Heart left ventricle (tissue), 16 donors: Measurements from ENCODE around the gene SLC40A1. TPM values are rescaled to one million over a fixed set of nuclear protein-coding genes. Genes with fewer than 3 reads are reported as not detected.
A peak's percentile ranks its signal among the peaks of the same experiment; 100 is the strongest.

Experiments
- ATAC-seq, 4 donors: fragments of 200-7000 bp; cut with Tn5 transposase; one replicate each; pipeline ENCODE4 v1.9.1; 2020 to 2022; ENCODE audit warnings: moderate library complexity in 4 of 4, mild to moderate bottlenecking in 3 of 4, moderate number of reproducible peaks in 1 of 4
- DNase-seq, 5 donors: peaks; one replicate each; pipeline ENCODE4 v3.0.0-alpha.2; 2020
- H3K27ac ChIP-seq, 12 donors: fragments of 200-600 bp; sonication (generic) in 4 of 12; one replicate each; pipeline versions ENCODE4 v1.5.0 to v1.8.0; 2016 to 2022; ENCODE audit warnings: mild to moderate bottlenecking in 2 of 12
- H3K27me3 ChIP-seq, 9 donors: fragments of 200-600 bp; sonication (generic) in 2 of 9; one replicate each; pipeline versions ENCODE4 v1.5.1 to v1.8.0; 2016 to 2022; ENCODE audit warnings: mild to moderate bottlenecking in 3 of 9
- H3K36me3 ChIP-seq, 9 donors: fragments of 200-600 bp; sonication (generic) in 2 of 9; one replicate each; pipeline versions ENCODE4 v1.5.0 to v1.8.0; 2018 to 2022; ENCODE audit warnings: mild to moderate bottlenecking in 2 of 9
- H3K4me1 ChIP-seq, 12 donors: fragments of 200-600 bp; sonication (generic) in 4 of 12; one replicate each; pipeline versions ENCODE4 v1.5.0 to v1.8.0; 2016 to 2022; ENCODE audit warnings: mild to moderate bottlenecking in 3 of 12
- H3K4me3 ChIP-seq, 12 donors: fragments of 200-600 bp; sonication (generic) in 4 of 12; one replicate each; pipeline versions ENCODE4 v1.5.0 to v1.8.0; 2017 to 2022; ENCODE audit warnings: mild to moderate bottlenecking in 9 of 12, moderate library complexity in 4 of 12
- H3K9me3 ChIP-seq, 12 donors: fragments of 200-600 bp; sonication (generic) in 4 of 12; one replicate each; pipeline versions ENCODE4 v1.5.0 to v1.8.0; 2016 to 2022; ENCODE audit warnings: mild to moderate bottlenecking in 1 of 12
- POLR2A ChIP-seq, 2 donors: fragments of 450-650 bp; IDR thresholded peaks; one replicate each; pipeline ENCODE4 v1.6.1; 2017; ENCODE audit warnings: antibody characterized with exemption in 2 of 2, mild to moderate bottlenecking in 2 of 2, moderate library complexity in 2 of 2
- WGBS, 4 donors: extraction: QIAGEN DNeasy Blood & Tissue Kit in 2 of 4; methylation state at CpG; one replicate each; pipeline versions ENCODE4 v1.1.5 to v1.1.7; 2013 to 2018; 5-methylcytosine and 5-hydroxymethylcytosine counted together
- intact Hi-C, 10 donors: fragments of 100-400 bp; cut with DNase I; formaldehyde crosslinking; loops; one replicate each; pipeline versions ENCODE4 v1.11.1 to v1.14.2; 2022
- polyA plus RNA-seq, 2 donors: library from polyadenylated mRNA; stranded (reverse); fragments of 200-250 nt; gene quantifications; one replicate each; pipeline ENCODE4 v1.2.3, GENCODE V29; 2013
- total RNA-seq, 9 donors: library from RNA; depleted of rRNA in 2 of 9; stranded (reverse); fragments of >200 nt in 2 of 9; fragmentation: NEBNext Ultra II Directional in 3 of 9; extraction: Animal tissue kit (Norgen Biotek cat#: 25700) in 3 of 9; gene quantifications; one replicate each; pipeline versions ENCODE4 v1.1.0 to v1.2.4, GENCODE V29; 2016 to 2023
- TF ChIP-seq, protein P1 (sequence below), 12 donors: fragments of 200-600 bp; sonication (generic) in 4 of 12; IDR thresholded peaks; one replicate each; pipeline versions ENCODE4 v1.5.0 to v1.8.0; 2018 to 2022; ENCODE audit warnings: antibody characterized with exemption in 12 of 12, mild to moderate bottlenecking in 5 of 12
- donor health status: ischemic (EF 13 %, LVEDD 7.1; RV severe dilation, severe dysfunction).
- donor health status: healthy with polysubstance abuse.
- donor health status: DM: no; HTN: yes; CAD: no.
- donor health status: DM: no; HTN: no; CAD: no.
- donor health status: ischemic (EF 25% LVEDD 6.9; RV normal size, moderate dysfunction).
- donor health status: ischemic (EF 25% LVEDD 5.7; RV mildly dilated, moderate dysfunction).
- donor health status: healthy.
- donor health status: DM: yes; HTN: yes; CAD: no.
- donor health status: ischemic (EF 35%, LVEDD 5.7; RV mildly dilated, moderate dysfunction).
- donor health status: nonischemic (EF 11% LVEDD 7.7; RV severe dilation, severe dysfunction).
- donor health status: DM: yes; HTN: yes; CAD: no.
- donor health status: PGD.
- donor health status: ischemic (EF 29% LVEDD 5.4; RV normal size, mild dysfunction).
- donor health status: nonischemic (EF 23%, LVEDD 6.1; RV moderate dilation, normal function).

Gene SLC40A1
- total and polyA plus RNA-seq, 11 donors: 10.2 to 109 (median 40.5) TPM

DNA sequence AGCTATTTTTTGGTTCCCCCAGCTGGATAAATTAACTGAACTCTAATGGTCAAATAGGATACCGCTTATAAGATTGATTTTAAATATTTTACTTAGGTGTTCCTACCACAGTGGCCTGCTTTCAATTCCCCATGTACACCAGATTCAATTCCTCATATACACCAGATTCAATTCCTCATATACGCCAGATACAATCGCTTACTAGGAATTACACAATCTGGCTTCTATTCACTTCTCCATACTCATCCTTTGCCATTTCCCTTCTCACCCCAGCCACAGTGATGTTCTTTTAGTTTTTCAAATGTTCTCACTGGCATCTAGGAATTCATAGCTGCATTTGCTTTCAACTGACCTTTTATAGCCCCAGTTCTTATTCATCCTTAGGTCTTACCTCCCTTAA is 66.5 kb downstream of the SLC40A1 start:
- DNase-seq: no peak
- peak in 3 of 4 donors; percentile 49 to 78 (median 71) for ATAC-seq
- H3K27me3 ChIP-seq: no peaks in the 10 kb centered on the region
- 93 to 99% (median 95%) methylated on average over 3 of the region's 3 CpGs for WGBS, 4 donors
- no peaks in the 10 kb centered on the region for H3K36me3 ChIP-seq
- intact Hi-C loops: no loop called here
- peaks cover 0 to 52% (median 0%) of the 10 kb centered on the region in 12 donors for H3K4me1 ChIP-seq
- TF ChIP-seq, protein P1, sequence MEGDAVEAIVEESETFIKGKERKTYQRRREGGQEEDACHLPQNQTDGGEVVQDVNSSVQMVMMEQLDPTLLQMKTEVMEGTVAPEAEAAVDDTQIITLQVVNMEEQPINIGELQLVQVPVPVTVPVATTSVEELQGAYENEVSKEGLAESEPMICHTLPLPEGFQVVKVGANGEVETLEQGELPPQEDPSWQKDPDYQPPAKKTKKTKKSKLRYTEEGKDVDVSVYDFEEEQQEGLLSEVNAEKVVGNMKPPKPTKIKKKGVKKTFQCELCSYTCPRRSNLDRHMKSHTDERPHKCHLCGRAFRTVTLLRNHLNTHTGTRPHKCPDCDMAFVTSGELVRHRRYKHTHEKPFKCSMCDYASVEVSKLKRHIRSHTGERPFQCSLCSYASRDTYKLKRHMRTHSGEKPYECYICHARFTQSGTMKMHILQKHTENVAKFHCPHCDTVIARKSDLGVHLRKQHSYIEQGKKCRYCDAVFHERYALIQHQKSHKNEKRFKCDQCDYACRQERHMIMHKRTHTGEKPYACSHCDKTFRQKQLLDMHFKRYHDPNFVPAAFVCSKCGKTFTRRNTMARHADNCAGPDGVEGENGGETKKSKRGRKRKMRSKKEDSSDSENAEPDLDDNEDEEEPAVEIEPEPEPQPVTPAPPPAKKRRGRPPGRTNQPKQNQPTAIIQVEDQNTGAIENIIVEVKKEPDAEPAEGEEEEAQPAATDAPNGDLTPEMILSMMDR (IDR thresholded peaks at IDR 0.05): no peak
- no peak for TF ChIP-seq POLR2A (IDR thresholded peaks at IDR 0.05)
- H3K9me3 ChIP-seq: peaks cover 0 to 15% (median 0%) of the 10 kb centered on the region in 12 donors
- H3K27ac ChIP-seq: peak overlapping the region in 3 of 12 donors; percentile 22 to 63 (median 55)
- H3K4me3 ChIP-seq: no peak overlapping the region

DNA sequence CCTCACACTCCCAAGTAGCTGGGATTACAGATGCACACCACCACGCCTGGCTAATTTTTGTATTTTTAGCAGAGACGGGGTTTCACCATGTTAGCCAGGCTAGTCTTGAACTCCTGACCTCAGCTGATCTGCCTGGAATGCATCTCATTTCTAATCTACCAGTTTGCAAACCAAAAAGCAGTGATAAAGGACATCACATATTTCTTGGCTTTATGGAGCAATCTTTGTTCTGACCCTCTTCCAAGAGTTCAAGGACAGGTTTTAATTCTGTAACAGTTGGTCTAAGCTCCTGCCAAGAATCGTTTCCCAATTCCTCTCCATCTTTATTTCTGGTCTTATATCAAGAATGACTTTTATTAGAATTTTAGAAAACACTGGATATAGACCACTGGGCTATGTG is 67.7 kb downstream of the SLC40A1 start:
- ATAC-seq (no peak), DNase-seq (no peak)
- Histone ChIP-seq H3K27me3 (no peaks in the 10 kb centered on the region), H3K4me1 (peaks cover 0 to 52% (median 0%) of the 10 kb centered on the region in 12 donors), H3K9me3 (peaks cover 0 to 17% (median 0%) of the 10 kb centered on the region in 12 donors), H3K36me3 (no peaks in the 10 kb centered on the region), H3K27ac (peak overlapping the region in 1 of 12 donors; percentile 63), H3K4me3 (no peak overlapping the region)
- intact Hi-C loops: no loop called here
- WGBS, 4 donors: 70 to 79% (median 75%) methylated on average over 3 of the region's 3 CpGs
- TF ChIP-seq POLR2A (IDR thresholded peaks at IDR 0.05): no peak
- TF ChIP-seq, protein P1 (IDR thresholded peaks at IDR 0.05): no peak

DNA sequence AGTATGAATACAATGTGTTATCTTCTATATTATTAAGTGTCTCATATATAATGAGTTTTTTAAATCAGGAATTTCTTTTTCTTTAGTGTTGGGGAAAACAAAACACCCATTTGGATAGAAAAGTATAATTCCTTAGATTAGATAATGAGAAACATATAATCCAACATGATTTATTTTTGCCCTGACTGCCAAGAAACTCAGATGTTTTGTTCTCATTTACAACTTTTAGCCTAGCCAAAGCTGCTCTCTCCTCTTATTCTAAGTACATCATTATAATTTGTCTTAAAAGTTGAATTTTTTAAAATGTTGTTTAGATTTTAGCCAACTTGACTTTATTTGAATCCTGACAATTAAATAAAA is 68.6 kb downstream of the SLC40A1 start:
- no peak for TF ChIP-seq POLR2A (IDR thresholded peaks at IDR 0.05)
- TF ChIP-seq, protein P1 (IDR thresholded peaks at IDR 0.05): no peak
- no peaks in the 10 kb centered on the region for H3K27me3 ChIP-seq
- no peak for ATAC-seq
- H3K4me1 ChIP-seq: peaks cover 0 to 52% (median 0%) of the 10 kb centered on the region in 12 donors
- H3K9me3 ChIP-seq: peaks cover 0 to 10% (median 0%) of the 10 kb centered on the region in 12 donors
- no peak for DNase-seq
- H3K27ac ChIP-seq: peak overlapping the region in 1 of 12 donors; percentile 65
- H3K4me3 ChIP-seq: no peak overlapping the region
- intact Hi-C loops: no loop called here
- no peaks in the 10 kb centered on the region for H3K36me3 ChIP-seq

DNA sequence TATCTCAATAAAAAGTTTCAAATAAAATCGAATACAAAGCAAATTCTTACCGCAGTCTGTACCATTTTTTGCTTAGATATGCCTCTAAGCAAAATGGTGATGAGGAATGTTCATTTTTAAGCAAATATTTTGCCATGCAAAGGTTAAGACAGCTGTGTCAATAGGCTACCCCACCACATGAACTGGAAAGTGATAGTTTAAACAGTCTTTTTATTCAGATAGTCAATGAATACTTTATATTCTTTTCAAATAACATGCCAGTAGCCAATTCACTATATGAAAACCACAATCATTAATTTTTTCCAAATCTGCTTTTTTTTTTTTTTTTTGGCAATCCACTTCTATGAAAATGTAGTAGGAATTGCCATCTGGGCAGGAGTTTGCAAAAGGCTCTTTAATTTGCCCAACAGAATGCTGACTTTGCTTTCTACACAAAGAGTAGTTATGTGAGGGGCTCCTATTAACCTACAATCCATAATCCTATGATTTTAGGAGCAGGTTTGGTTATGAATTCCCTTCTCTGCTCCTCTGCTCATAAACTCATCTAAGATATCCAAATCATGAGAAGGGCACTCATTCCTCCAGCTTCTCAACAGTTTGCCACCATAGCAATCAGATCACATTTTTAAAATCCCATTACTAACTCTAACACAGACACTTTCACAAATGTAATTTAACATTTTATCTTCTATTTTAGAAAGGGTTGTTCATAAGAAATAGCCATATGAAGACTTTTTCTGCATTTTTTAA is 69.2 kb downstream of the SLC40A1 start:
- no peaks in the 10 kb centered on the region for H3K27me3 ChIP-seq
- H3K4me1 ChIP-seq: peaks cover 0 to 46% (median 0%) of the 10 kb centered on the region in 12 donors
- intact Hi-C loops: no loop called here
- DNase-seq (no peak), ATAC-seq (no peak)
- peaks cover 0 to 8% (median 0%) of the 10 kb centered on the region in 12 donors for H3K9me3 ChIP-seq
- TF ChIP-seq, protein P1 (IDR thresholded peaks at IDR 0.05): no peak
- no peak for TF ChIP-seq POLR2A (IDR thresholded peaks at IDR 0.05)
- no peaks in the 10 kb centered on the region for H3K36me3 ChIP-seq
- H3K27ac ChIP-seq: peak overlapping the region in 1 of 12 donors; percentile 65
- no peak overlapping the region for H3K4me3 ChIP-seq
- WGBS, 4 donors: 89 to 94% (median 91%) methylated on average over 2 of the region's 2 CpGs

Other genes starting within 250 kb of the SLC40A1 start
- 10 to 100 TPM; 11.2 to 22.0 (median 14.9) TPM for gene WDR75, start 139.3 kb downstream of the SLC40A1 start, total RNA-seq
- 10 to 100 TPM; 10.6 to 18.8 TPM for gene WDR75, start 139.3 kb downstream of the SLC40A1 start, polyA plus RNA-seq
- gene ASNSD1, start 80.7 kb upstream of the SLC40A1 start, total RNA-seq: 10 to 100 TPM; 26.3 to 43.5 (median 32.4) TPM
- gene ASNSD1, start 80.7 kb upstream of the SLC40A1 start, polyA plus RNA-seq: 10 to 100 TPM; 30.3 to 46.0 TPM
- gene ANKAR, start 93.9 kb upstream of the SLC40A1 start, total RNA-seq: 10 to 100 TPM in 1 of 9 donors, 1 to 10 TPM in 8; 1.8 to 10.1 (median 6.4) TPM
- gene ANKAR, start 93.9 kb upstream of the SLC40A1 start, polyA plus RNA-seq: 1 to 10 TPM in 1 of 2 donors, under 1 TPM in 1; 0.75 to 2.6 TPM
- gene OSGEPL1, start 182.0 kb upstream of the SLC40A1 start, total RNA-seq: 10 to 100 TPM in 2 of 9 donors, 1 to 10 TPM in 7; 6.8 to 11.0 (median 8.6) TPM
- gene OSGEPL1, start 182.0 kb upstream of the SLC40A1 start, polyA plus RNA-seq: 1 to 10 TPM; 5.7 to 5.9 TPM
- 10 to 100 TPM; 14.3 to 32.9 (median 26.2) TPM for gene ORMDL1, start 203.6 kb upstream of the SLC40A1 start, total RNA-seq
- gene ORMDL1, start 203.6 kb upstream of the SLC40A1 start, polyA plus RNA-seq: 10 to 100 TPM; 33.8 to 40.3 TPM
- 10 to 100 TPM in 5 of 9 donors, 1 to 10 TPM in 4; 6.4 to 16.7 (median 10.7) TPM for gene PMS1, start 203.7 kb upstream of the SLC40A1 start, total RNA-seq
- gene PMS1, start 203.7 kb upstream of the SLC40A1 start, polyA plus RNA-seq: 1 to 10 TPM; 6.2 to 7.8 TPM